HG03135 (cell line): ENCODE results near the gene ALG9.
"Not testable (repeated sequence)": the region's sequence is repeated elsewhere in the genome, so short reads cannot be mapped to it uniquely, and the experiment has no call there.

Experiments used
- ATAC-seq: cut with Tn5 transposase; IDR thresholded peaks from one replicate; pipeline ENCODE4 v1.9.1; 2021; ENCODE audit warnings: mild to moderate bottlenecking, moderate library complexity; ENCODE audit not compliant: unreplicated experiment

Gene ALG9

DNA sequence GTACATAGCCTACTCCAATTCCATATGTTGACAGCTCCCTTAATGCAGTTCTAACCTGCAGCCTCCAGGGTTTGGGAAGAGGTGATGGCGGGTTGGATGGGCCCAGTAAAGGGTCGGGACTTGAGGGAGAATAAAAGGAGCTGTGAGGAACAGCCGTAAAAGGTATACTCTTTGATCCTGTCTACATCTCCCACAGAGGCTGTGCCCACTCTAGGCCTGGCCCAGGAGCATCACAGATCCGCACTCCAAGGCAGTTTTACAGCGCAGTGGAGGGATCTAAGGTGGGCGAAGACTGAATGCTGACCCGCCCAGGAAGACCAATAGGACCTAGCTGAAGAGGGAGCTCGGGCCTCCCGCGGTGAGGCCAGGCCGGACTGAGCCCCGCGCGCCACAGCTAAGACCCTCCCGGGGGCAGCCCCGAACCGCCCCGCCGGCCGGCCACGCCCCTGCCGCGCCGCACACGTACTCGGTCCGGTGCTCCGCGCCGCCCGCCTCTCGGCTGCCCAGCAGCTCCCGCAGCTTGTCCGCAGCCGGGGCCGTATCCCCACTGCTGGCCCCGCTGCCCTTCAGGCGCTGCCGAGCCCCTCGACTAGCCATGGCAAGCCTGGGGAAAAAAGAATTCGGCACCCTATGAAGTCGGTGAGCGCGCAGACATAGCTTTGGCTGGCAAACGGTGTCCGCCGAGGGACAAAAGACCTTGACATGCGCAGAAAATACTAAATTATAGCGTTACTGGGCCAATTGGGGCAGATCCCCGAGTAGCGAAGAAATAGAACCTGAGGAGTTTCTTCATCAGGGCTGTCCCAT, at the start of gene ALG9:
Gene ALG9, minus strand, starts transcription at position 696 of the 807 bp plus-strand sequence. Its CDS starts 99 bp downstream, at position 597.
- ATAC-seq = peak; percentile 86

DNA sequence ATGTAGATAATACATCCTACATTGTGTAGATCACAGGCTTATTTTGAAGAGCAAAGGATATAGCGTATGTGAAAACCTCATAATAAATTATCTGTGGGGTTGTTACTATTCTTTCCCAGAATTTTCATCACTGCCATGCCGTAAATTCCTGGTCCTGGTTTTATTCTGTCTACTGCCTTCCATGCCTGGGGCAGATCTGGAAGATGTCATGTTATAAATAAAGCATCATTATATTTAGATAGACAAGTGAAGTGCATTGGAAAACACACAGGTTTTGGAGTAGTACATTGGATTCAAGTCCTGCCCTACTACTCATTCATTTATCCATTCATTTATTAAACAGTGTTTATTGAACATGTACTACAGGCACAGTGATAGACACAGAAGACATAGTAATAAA, 49.5 kb upstream of the ALG9 start:
- no peak for ATAC-seq

DNA sequence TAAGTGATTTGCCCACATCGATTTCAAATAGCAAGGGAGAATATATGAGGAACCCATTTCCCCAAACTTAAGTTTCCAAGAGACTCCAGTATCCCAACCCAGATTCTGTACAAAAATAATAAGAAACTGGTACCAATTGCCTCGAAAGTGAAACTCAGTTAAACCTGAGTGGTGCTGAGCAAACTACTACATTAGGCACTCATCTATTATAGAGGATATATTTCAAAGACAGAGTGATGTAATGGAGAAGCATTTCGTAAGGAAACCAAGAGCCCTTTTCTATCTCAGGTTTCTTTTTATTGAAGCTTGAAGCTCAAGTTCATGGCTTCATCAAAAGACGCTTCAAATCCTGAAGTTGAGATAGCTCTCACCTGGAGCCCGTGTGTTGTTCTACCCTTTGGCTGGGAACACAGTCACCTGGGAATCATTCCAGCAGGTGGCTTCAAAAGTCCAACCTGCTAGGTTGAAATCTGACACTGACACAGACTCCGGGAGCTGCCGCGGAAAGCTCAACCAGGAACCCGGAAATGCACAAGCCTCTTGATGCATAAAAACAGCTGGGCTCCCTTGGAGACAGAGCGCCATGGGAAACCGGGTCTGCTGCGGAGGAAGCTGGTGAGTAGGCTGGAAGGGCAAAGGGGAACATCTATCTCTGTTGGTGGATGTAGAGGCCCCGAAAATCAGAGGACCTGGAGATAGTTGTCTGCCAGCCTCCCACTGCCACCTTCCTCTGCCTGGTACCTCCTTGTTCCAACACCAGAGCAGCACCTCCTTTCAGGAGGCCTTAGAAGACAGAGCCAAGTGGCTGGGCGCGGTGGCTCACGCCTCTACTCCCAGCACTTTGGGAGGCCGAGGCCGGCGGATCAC, 47.2 kb upstream of the ALG9 start, which contains the start of gene C11orf52:
Gene C11orf52, plus strand, starts transcription at position 524 of the 867 bp plus-strand sequence. Its CDS starts 60 bp downstream, at position 584.
- ATAC-seq = no peak

- ATAC-seq = no peak
These were observed 46.4 kb upstream of the ALG9 start for GRCh38 chr11:111917788-111918187.

- ATAC-seq = no peak
These were observed 45.9 kb upstream of the ALG9 start for GRCh38 chr11:111917312-111917711.

DNA sequence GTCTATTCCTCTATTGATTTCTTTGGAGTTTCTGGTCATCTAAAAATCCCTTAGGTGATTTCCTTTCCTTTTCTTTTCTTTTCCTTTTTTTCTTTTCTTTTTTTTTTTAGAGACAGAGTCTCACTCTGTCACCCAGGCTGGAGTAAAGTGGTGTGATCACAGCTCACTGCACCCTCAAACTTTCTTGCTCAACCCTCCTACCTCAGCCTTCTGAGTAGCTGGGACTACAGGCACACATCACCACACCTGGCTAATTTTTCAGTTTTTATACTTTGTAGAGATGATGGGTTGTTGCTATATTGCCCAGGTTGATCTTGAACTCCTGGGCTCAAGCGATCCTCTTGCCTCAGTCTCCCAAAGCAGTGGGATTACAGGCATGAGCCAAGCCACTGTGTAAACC, 45.4 kb upstream of the ALG9 start:
- no peak for ATAC-seq

DNA sequence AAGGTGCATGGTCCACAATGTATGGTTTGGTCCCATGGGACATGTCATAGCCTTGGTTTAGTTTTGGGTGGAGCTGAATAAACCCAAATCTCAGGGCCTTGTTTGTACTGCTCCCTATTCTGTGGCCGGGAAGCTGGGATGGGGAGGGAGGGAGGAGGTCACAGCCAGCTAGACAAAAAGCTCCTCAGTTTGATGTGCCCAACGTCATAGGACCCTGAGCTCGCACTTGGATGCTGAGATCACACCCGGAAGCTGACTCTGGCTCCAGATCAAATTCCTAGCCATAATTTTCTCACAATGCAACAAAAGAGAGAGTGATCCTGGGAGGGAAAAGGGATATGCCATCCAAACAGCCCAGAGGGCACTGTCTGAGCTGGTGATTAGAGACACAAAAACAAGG, 42.6 kb upstream of the ALG9 start:
- ATAC-seq = no peak

GRCh38 chr11:111913031-111913861, 41.9 kb upstream of the ALG9 start:
- ATAC-seq = no peak

- no peak for ATAC-seq
These were observed 41.2 kb upstream of the ALG9 start, which contains the start of gene HSPB2 for GRCh38 chr11:111912535-111912934. TSS of gene HSPB2 (plus strand) at chr11:111912734. CDS start at chr11:111912830, 96 bp downstream.

DNA sequence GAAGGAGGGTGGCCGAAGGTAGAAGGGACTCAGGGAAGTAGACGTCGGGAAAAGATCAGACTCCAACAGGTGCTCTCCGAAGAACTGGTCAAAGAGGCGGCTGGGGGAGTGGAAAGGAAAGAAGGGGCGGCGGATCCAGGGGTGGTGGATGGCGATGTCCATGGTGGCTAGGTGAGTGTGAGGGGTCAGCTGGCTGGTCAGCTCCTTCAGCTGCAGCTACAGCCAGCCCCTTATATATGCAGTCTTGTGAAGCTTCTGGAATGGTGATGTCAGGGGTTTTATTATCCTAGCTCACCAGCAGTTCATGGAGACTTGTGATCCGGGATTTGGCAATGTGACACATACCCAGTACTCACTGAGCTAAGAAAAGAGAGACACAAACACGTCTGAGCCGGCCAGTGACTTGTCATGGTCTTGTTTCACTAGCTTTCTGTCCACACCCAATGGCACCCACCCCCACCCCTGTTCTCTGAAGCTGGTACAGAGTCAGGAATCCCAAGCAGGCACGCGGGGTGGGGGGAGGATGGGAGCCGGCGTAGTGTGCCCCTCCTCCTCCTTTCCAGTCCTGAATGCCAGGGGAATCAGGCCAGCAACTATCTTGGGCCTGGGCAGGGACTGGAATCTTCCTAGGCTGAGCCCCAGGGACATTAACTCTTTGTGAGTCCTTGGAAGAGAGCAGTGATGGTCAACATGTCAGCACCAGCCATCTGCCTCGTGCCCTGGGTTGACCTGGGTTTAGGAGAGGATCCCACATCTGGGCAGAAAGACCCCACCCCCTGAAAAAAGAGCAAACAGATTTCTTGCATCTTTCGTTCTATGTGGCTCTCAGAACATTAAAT, 40.4 kb upstream of the ALG9 start, which contains the start of gene CRYAB:
Gene CRYAB, minus strand, starts transcription at position 208 of the 839 bp plus-strand sequence. Its CDS starts 46 bp downstream, at position 162.
- ATAC-seq = no peak

- no peak for ATAC-seq
These were observed 39.5 kb upstream of the ALG9 start for GRCh38 chr11:111910676-111911562.

DNA sequence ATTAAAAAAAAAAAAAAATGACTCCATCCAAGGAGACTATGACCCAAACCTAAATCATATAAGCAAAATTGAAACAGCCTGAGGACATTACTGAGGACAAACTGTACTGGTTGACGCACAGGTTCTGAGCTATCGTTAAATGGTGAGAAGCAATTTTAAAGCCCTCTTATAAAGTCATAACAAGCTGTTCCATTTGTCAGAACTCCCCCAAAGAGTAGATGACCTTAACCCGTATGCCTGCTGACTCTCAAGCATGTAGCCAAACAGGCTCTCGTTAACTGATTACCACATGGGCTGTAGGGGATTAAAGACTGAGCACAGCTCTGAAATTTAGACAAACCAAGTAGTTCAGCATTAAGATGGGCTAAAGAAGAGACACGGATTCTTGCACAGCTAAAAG, 38.0 kb upstream of the ALG9 start:
- no peak for ATAC-seq

DNA sequence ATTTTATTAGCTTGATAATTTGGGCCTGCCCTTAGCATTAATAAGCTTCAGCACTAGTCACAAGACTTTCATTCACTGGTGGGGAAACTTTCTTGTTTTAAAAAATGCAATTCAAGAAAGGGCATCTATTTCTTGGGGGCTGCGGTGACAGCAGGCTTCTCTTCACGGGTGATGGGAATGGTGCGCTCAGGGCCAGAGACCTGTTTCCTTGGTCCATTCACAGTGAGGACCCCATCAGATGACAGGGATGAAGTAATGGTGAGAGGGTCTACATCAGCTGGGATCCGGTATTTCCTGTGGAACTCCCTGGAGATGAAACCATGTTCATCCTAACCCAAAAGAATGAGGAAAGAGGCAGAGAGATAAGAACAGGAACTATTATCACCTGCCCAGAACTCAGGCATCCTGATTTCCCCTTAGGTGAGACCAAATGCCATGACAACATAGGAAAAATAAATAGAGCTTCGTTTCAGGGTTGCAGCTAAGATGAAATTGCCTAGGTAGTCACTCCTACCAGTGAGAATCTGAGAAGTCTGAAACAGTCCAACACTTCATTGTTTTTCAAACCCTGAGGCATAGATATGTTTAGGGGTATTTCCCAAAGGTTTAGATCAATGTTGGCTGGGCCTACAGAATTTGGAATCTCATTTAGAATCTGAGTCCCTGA, 37.4 kb upstream of the ALG9 start:
- ATAC-seq = no peak

DNA sequence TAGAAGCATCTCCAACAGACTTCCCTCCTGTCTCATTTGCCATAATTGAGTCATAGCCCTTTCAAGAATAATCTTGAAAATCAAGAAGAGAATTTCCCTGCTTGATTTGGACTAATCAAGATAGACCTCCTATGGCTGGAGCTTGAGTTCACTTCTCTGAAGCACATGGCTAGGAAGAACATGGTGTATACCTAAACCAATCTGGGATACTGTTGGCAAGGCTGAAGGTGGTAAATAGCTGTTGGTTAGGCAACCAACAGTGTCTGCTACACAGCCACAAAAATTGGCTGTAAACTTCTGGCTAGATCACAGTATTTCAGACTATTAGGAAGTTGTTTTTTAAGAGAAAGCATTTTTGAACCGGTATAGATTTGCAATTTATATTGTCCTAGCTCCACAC, 35.3 kb upstream of the ALG9 start:
- ATAC-seq = no peak

GRCh38 chr11:111905411-111905810, 34.0 kb upstream of the ALG9 start:
- ATAC-seq = no peak

- no peak for ATAC-seq
These were observed 15.5 kb upstream of the ALG9 start for GRCh38 chr11:111886844-111887243.

- ATAC-seq = no peak
These were observed 14.7 kb upstream of the ALG9 start for GRCh38 chr11:111886032-111886431.

DNA sequence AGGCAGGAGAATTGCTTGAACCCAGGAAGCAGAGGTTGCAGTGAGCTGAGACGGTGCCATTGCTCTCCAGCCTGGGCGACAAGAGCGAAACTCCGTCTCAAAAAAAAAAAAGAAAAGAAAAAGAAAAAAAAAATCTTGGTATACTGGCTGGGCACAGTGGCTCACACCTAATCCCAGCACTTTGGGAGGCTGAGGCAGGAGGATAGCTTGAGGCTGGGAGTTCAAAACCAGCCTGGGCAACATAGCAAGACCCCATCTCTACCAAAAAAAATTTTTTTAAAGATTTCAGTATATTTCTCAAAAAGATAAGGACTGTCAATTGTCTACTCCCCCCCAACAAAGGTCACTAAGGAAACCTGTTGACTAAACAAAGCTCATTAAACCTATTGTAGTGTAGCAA, 13.7 kb upstream of the ALG9 start:
- ATAC-seq = not testable (repeated sequence)
